Measurements from ENCODE around the gene SCN8A. TPM values are rescaled to one million over a fixed set of nuclear protein-coding genes. Genes with fewer than 3 reads are reported as not detected.

Gene SCN8A
- total and polyA plus RNA-seq, 2 experiments from 2014 or later = 4.6 to 23.9 TPM

GRCh38 chr12:51827925-51828818 is 237.1 kb downstream of the SCN8A start (continued):
- TF ChIP-seq ZNF462 (CRISPR knock-in tag; IDR thresholded peaks at IDR 0.05) = no peak
- TF ChIP-seq EZH2 (IDR thresholded peaks at IDR 0.05; ENCODE audit: low read depth, unreplicated experiment) = no peak
- TF ChIP-seq ETS1 (IDR thresholded peaks at IDR 0.05) = no peak
- no peak for TF ChIP-seq ZNF331 (CRISPR knock-in tag; IDR thresholded peaks at IDR 0.05; ENCODE audit: low read depth)
- no peak for TF ChIP-seq POLR2AphosphoS5 (IDR thresholded peaks at IDR 0.05; ENCODE audit: low read depth)
- no peak for TF ChIP-seq STAT1 (IDR thresholded peaks at IDR 0.05; ENCODE audit: unreplicated experiment)
- no peak for TF ChIP-seq NANOG (IDR thresholded peaks at IDR 0.05; ENCODE audit: borderline replicate concordance)
- TF ChIP-seq CREB1 (CRISPR knock-in tag; IDR thresholded peaks at IDR 0.05; ENCODE audit: low read depth) = no peak
- TF ChIP-seq EZH2phosphoT487 (IDR thresholded peaks at IDR 0.05; ENCODE audit: unreplicated experiment) = no peak
- TF ChIP-seq ZNF114 (CRISPR knock-in tag; IDR thresholded peaks at IDR 0.05) = no peak
- no peak for TF ChIP-seq JUNB (IDR thresholded peaks at IDR 0.05; ENCODE audit: unreplicated experiment)

Data from GM23338 (cell line).